ENCODE results near the gene PLCB1.

DNA sequence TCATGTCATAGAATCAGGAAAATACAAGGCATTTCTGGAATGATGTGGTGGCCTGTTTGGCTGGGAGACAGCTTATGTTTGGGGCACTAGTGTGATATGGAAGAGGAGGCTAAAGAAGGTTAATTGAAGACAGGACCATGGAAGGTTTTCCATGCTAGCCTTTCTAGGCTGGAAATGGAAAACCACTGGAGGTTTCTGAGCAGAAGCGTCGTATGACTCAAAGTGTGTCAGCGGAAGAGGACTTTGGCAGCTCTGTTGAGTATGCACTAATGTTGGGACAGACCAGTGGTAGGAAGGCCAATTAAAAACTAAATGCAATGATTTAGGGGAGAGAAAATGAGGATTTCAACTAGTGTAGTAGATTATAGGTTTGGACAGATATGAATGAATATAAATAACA lies 413.1 kb downstream of the PLCB1 start:
- TF ChIP-seq POLR2A (IDR thresholded peaks at IDR 0.05) = no peak
- TF ChIP-seq, protein P1, sequence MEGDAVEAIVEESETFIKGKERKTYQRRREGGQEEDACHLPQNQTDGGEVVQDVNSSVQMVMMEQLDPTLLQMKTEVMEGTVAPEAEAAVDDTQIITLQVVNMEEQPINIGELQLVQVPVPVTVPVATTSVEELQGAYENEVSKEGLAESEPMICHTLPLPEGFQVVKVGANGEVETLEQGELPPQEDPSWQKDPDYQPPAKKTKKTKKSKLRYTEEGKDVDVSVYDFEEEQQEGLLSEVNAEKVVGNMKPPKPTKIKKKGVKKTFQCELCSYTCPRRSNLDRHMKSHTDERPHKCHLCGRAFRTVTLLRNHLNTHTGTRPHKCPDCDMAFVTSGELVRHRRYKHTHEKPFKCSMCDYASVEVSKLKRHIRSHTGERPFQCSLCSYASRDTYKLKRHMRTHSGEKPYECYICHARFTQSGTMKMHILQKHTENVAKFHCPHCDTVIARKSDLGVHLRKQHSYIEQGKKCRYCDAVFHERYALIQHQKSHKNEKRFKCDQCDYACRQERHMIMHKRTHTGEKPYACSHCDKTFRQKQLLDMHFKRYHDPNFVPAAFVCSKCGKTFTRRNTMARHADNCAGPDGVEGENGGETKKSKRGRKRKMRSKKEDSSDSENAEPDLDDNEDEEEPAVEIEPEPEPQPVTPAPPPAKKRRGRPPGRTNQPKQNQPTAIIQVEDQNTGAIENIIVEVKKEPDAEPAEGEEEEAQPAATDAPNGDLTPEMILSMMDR (IDR thresholded peaks at IDR 0.05) = no peak

Data from uterus (tissue), 2 donors.